Mucosa of rectum (tissue), 2 donors: Measurements from ENCODE around the gene CELF1.

Experiments used
- H3K27ac ChIP-seq, 2 donors: one replicate each; pipeline ENCODE4 v1.7.0; 2013; ENCODE audit warnings: inconsistent platforms in 2 of 2, low read depth in 2 of 2, low read length in 2 of 2
- H3K27me3 ChIP-seq, 2 donors: one replicate each; pipeline ENCODE4 v1.7.0; 2013; ENCODE audit warnings: low read length in 2 of 2; ENCODE audit not compliant: control insufficient read depth in 2 of 2, insufficient read depth in 2 of 2
- H3K36me3 ChIP-seq, 2 donors: one replicate each; pipeline ENCODE4 v1.7.0; 2013; ENCODE audit warnings: low read length in 2 of 2; ENCODE audit not compliant: control insufficient read depth in 2 of 2, insufficient read depth in 2 of 2
- H3K4me1 ChIP-seq, 2 donors: one replicate each; pipeline ENCODE4 v1.7.0; 2013; ENCODE audit warnings: low read length in 2 of 2, mild to moderate bottlenecking in 1 of 2; ENCODE audit not compliant: control insufficient read depth in 2 of 2, insufficient read depth in 2 of 2
- H3K4me3 ChIP-seq, 2 donors: one replicate each; pipeline ENCODE4 v1.7.0; 2013; ENCODE audit warnings: low read length in 2 of 2
- H3K9ac ChIP-seq, 2 donors: one replicate each; pipeline ENCODE4 v1.7.0; 2013; ENCODE audit warnings: low read length in 2 of 2, low read depth in 1 of 2, mild to moderate bottlenecking in 1 of 2
- H3K9me3 ChIP-seq, 2 donors: one replicate each; pipeline ENCODE4 v1.7.0; 2013; ENCODE audit warnings: low read length in 2 of 2; ENCODE audit not compliant: control insufficient read depth in 2 of 2
- donor health status: healthy.
- donor health status: Normal muscosa, but diverticular disease.

CELF1 gene

DNA sequence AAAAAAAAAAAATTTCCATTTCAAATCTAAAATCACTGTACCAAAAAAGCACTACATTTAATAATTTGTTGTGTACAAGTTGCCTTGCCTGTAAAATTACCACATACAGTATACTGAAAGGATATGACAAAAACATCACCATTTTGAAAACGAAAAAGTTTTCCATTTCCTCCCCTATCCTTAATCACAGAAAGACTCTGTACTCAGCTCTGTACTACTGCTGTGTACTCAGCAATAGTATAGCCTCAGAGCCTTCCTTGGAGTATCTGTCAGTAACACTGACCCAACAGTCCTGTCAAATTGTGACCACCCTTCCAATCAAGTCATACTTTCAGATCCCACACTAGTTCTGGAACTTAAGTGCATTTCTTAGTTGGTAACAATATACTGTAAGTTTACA, 48.0 kb downstream of the CELF1 start:
- H3K9me3 ChIP-seq: no peaks in the 10 kb centered on the region
- H3K4me1 ChIP-seq: peaks cover 19% of the 10 kb centered on the region in 2 donors
- no peak overlapping the region for H3K4me3 ChIP-seq
- no peak overlapping the region for H3K27ac ChIP-seq
- peaks cover 0 to under 1% of the 10 kb centered on the region in 2 donors for H3K36me3 ChIP-seq
- no peak overlapping the region for H3K9ac ChIP-seq
- H3K27me3 ChIP-seq: no peaks in the 10 kb centered on the region

DNA sequence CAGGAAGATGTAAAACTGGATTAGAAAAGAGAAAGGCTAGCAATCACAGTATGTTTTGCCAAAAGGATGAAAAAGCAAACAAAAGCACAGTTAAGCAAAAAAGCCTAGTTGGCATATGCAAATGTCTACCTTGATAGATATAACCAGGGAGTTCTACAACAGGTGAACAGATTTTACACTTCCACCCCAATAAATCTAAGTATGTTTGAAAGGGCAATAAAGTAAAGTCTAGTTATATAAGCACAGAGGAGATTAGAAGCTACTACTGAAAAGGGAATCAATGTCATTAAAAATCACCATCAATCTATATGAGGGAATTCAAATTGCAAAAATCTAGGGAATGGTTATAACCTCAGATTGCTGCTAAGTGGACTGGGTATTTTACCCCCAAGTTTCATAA, 49.7 kb downstream of the CELF1 start:
- Histone ChIP-seq H3K27ac (no peak overlapping the region), H3K36me3 (peaks cover 0 to 4% of the 10 kb centered on the region in 2 donors), H3K4me1 (peaks cover 6 to 7% of the 10 kb centered on the region in 2 donors), H3K9me3 (no peaks in the 10 kb centered on the region), H3K4me3 (no peak overlapping the region), H3K9ac (no peak overlapping the region), H3K27me3 (no peaks in the 10 kb centered on the region)

DNA sequence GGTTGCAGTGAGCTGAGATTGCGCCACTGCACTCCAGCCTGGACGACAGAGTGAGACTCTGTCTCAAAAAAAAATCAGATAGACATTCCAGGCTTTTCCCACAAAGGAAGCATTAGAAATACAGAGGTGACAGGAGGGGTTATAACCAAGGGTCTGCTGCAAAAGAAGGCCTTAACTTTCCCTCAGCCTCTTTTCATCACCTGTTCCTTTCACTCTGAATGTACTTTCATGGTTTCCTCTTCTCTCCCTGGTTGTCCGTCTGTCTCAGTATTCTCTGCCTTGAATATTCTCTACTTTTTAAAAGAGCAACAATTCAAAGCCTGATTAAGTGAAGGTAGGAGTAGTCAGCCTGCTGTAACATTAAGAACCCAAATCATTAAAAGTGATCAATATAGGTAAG, 50.2 kb downstream of the CELF1 start:
- no peaks in the 10 kb centered on the region for H3K27me3 ChIP-seq
- peaks cover 0 to 4% of the 10 kb centered on the region in 2 donors for H3K36me3 ChIP-seq
- no peaks in the 10 kb centered on the region for H3K9me3 ChIP-seq
- H3K9ac ChIP-seq: no peak overlapping the region
- H3K4me3 ChIP-seq: no peak overlapping the region
- peaks cover 3 to 8% of the 10 kb centered on the region in 2 donors for H3K4me1 ChIP-seq
- H3K27ac ChIP-seq: no peak overlapping the region

- Histone ChIP-seq H3K9me3 (no peaks in the 10 kb centered on the region), H3K27me3 (no peaks in the 10 kb centered on the region), H3K4me3 (no peak overlapping the region), H3K4me1 (peaks cover 0 to 2% of the 10 kb centered on the region in 2 donors), H3K27ac (no peak overlapping the region), H3K36me3 (peaks cover 2 to 4% of the 10 kb centered on the region in 2 donors), H3K9ac (no peak overlapping the region)
Measured at GRCh38 chr11:47501101-47501500, 51.8 kb downstream of the CELF1 start.

- no peak overlapping the region for H3K9ac ChIP-seq
- peaks cover 2 to 4% of the 10 kb centered on the region in 2 donors for H3K36me3 ChIP-seq
- no peak overlapping the region for H3K4me3 ChIP-seq
- H3K27me3 ChIP-seq: no peaks in the 10 kb centered on the region
- H3K9me3 ChIP-seq: no peaks in the 10 kb centered on the region
- no peak overlapping the region for H3K27ac ChIP-seq
- peaks cover 0 to 2% of the 10 kb centered on the region in 2 donors for H3K4me1 ChIP-seq
Measured at GRCh38 chr11:47500121-47500520, 52.8 kb downstream of the CELF1 start.

DNA sequence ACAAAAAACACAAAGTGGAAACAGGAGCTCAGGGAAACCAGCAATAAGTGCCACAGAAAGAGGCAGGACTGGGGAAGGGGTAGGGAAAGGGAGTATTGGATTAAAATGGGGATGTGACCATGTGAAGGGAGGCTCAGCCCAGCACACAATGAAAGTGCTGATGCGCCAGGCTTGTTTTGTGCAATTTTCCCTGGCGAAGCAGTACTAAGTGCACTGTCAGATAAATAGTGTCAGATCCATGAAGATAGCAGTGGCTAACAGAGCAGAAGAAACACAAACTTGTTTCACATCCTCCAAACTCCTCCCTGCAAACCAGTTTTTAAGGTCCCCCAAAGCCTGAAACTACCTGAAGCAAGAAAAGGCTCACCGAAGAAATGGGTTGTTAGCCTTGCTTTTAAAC, 53.3 kb downstream of the CELF1 start:
- no peak overlapping the region for H3K9ac ChIP-seq
- peaks cover 0 to 2% of the 10 kb centered on the region in 2 donors for H3K4me1 ChIP-seq
- H3K4me3 ChIP-seq: no peak overlapping the region
- peak overlapping the region in 1 of 2 donors; percentile 19 for H3K27ac ChIP-seq
- no peaks in the 10 kb centered on the region for H3K27me3 ChIP-seq
- peaks cover 2 to 4% of the 10 kb centered on the region in 2 donors for H3K36me3 ChIP-seq
- no peaks in the 10 kb centered on the region for H3K9me3 ChIP-seq

- Histone ChIP-seq H3K27me3 (no peaks in the 10 kb centered on the region), H3K4me1 (peaks cover 0 to 2% of the 10 kb centered on the region in 2 donors), H3K36me3 (peaks cover 2 to 4% of the 10 kb centered on the region in 2 donors), H3K9me3 (no peaks in the 10 kb centered on the region), H3K4me3 (no peak overlapping the region), H3K27ac (peak overlapping the region in 1 of 2 donors; percentile 19), H3K9ac (no peak overlapping the region)
Measured at GRCh38 chr11:47499161-47499560, 53.8 kb downstream of the CELF1 start.

GRCh38 chr11:47498584-47499152, 54.3 kb downstream of the CELF1 start:
- Histone ChIP-seq H3K27ac (no peak overlapping the region), H3K27me3 (no peaks in the 10 kb centered on the region), H3K9me3 (no peaks in the 10 kb centered on the region), H3K4me3 (no peak overlapping the region), H3K36me3 (peaks cover 2 to 4% of the 10 kb centered on the region in 2 donors), H3K9ac (no peak overlapping the region), H3K4me1 (peaks cover 0 to 2% of the 10 kb centered on the region in 2 donors)

DNA sequence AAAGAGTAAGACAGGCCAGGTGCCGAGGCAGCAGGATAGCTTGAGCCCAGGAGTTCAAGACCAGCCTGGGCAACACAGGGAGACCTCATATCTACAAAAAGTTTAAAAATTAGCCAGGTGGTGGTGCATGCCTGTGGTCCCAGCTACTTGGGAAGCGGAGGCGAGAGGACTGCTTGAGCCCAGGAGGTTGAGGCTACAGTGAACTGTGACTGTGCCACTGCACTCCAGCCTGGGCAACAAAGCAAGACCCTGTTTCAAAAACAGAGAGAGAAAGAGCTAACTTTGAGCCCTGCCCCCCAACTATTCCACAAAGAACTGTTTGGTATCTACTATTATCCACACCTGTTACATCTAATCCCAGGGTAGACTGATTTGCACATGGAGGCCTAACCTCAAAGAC, 54.8 kb downstream of the CELF1 start:
- Histone ChIP-seq H3K4me1 (peaks cover 0 to 2% of the 10 kb centered on the region in 2 donors), H3K4me3 (no peak overlapping the region), H3K27ac (no peak overlapping the region), H3K36me3 (peaks cover 2 to 4% of the 10 kb centered on the region in 2 donors), H3K27me3 (no peaks in the 10 kb centered on the region), H3K9ac (no peak overlapping the region), H3K9me3 (no peaks in the 10 kb centered on the region)

DNA sequence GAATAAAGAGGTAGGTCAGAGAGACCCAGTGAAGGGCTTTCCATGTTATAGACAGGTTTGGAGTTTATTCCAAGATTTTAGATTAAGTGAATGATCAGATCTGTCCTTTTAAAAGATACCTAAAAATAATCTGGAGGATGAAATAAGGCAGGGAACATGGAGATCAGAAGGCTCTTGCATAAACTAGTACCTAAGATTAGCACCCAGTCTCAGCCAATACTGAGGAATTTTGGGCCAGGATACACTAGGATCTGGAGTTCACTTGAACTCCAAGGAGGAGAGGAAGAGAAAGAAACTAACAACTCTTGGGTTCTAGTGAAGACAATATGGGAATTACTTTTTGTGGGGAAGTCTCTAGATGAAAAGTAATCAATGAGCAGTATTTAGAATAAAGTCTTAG, 56.1 kb downstream of the CELF1 start:
- no peak overlapping the region for H3K27ac ChIP-seq
- peaks cover 0 to 2% of the 10 kb centered on the region in 2 donors for H3K4me1 ChIP-seq
- peaks cover 2 to 4% of the 10 kb centered on the region in 2 donors for H3K36me3 ChIP-seq
- no peaks in the 10 kb centered on the region for H3K27me3 ChIP-seq
- H3K9ac ChIP-seq: no peak overlapping the region
- H3K4me3 ChIP-seq: no peak overlapping the region
- no peaks in the 10 kb centered on the region for H3K9me3 ChIP-seq
